SK-N-SH (cell line): Measurements from ENCODE around the gene SORCS3. TPM values are rescaled to one million over a fixed set of nuclear protein-coding genes. Genes with fewer than 3 reads are reported as not detected.

Source experiments
- CTCF ChIA-PET: fragments of 300-600, 350-600 bp; formaldehyde crosslinking; extraction: SDS; loops from one replicate; lab custom pipeline; 2021; lab: Yijun Ruan, JAX
- POLR2A ChIA-PET: fragments of 350-600 bp; sonication (Branson Sonifier 250); formaldehyde crosslinking; extraction: SDS; loops from one replicate; lab custom pipeline; 2020; ENCODE audit warnings: antibody characterized with exemption, inconsistent platforms; lab: Yijun Ruan, JAX
- DNase-seq: peaks from one replicate; pipeline ENCODE4 v3.0.0; 2012
- H2AFZ ChIP-seq: fragments of 200-600 bp; sonication (generic); 2 replicates; pipeline ENCODE4 v1.8.1; 2016; ENCODE audit warnings: antibody characterized with exemption, mild to moderate bottlenecking, low read depth
- H3F3A ChIP-seq: fragments of 200-600 bp; sonication (generic); replicated peaks from 2 replicates; pipeline ENCODE3; 2016; ENCODE audit warnings: antibody characterized with exemption, mild to moderate bottlenecking; ENCODE audit not compliant: insufficient read depth
- H3K27ac ChIP-seq, 2 experiments: fragments of 200-500 bp in 1 of 2; fragments of 200-600 bp in 1 of 2; sonication (Bioruptor generic) in 1 of 2; sonication (generic), shearing (Covaris generic) in 1 of 2; 2 replicates each; pipeline versions ENCODE4 v1.5.1 to v1.6.1; 2014 to 2016; ENCODE audit warnings: low read depth in 2 of 2, inconsistent platforms in 1 of 2, low read length in 1 of 2, mild to moderate bottlenecking in 1 of 2, mixed read lengths in 1 of 2
- H3K27me3 ChIP-seq: fragments of 200-600 bp; sonication (generic), shearing (Covaris generic); 2 replicates; pipeline ENCODE4 v1.6.1; 2016; ENCODE audit warnings: mixed run types; ENCODE audit not compliant: insufficient read depth
- H3K36me3 ChIP-seq, 2 experiments: fragments of 200-500 bp in 1 of 2; fragments of 200-600 bp in 1 of 2; sonication (Bioruptor generic) in 1 of 2; sonication (generic) in 1 of 2; replicated peaks in 1 of 2; 2 replicates each; pipeline versions ENCODE3 to v1.5.1; 2014 to 2016; ENCODE audit warnings: low read length in 1 of 2, mild to moderate bottlenecking in 1 of 2; ENCODE audit not compliant: insufficient read depth in 2 of 2, control insufficient read depth in 1 of 2
- H3K4me1 ChIP-seq, 2 experiments: fragments of 200-500 bp in 1 of 2; fragments of 200-600 bp in 1 of 2; sonication (Bioruptor generic) in 1 of 2; sonication (generic), shearing (Covaris generic) in 1 of 2; 2 replicates each; pipeline versions ENCODE4 v1.5.1 to v1.6.1; 2014 to 2016; ENCODE audit warnings: low read depth in 1 of 2, low read length in 1 of 2, mixed run types in 1 of 2; ENCODE audit not compliant: insufficient read depth in 2 of 2, control insufficient read depth in 1 of 2
- H3K4me2 ChIP-seq: fragments of 200-600 bp; sonication (generic), shearing (Covaris generic); 2 replicates; pipeline ENCODE4 v1.6.1; 2017; ENCODE audit warnings: mixed run types
- H3K4me3 ChIP-seq, 2 experiments: fragments of 200-500 bp in 1 of 2; fragments of 200-600 bp in 1 of 2; sonication (Bioruptor generic) in 1 of 2; sonication (generic), shearing (Covaris generic) in 1 of 2; 2 replicates each; pipeline versions ENCODE4 v1.5.1 to v1.8.1; 2014 to 2016; ENCODE audit warnings: low read depth in 2 of 2, inconsistent platforms in 1 of 2, low read length in 1 of 2, mild to moderate bottlenecking in 1 of 2, mixed read lengths in 1 of 2, moderate library complexity in 1 of 2
- H3K79me2 ChIP-seq: fragments of 200-600 bp; sonication (generic); 2 replicates; pipeline ENCODE4 v1.8.1; 2017; ENCODE audit warnings: mild to moderate bottlenecking; ENCODE audit not compliant: insufficient read depth
- H3K9ac ChIP-seq: fragments of 200-600 bp; sonication (generic); 2 replicates; pipeline ENCODE4 v1.6.1; 2017; ENCODE audit warnings: mixed run types
- H3K9me2 ChIP-seq: fragments of 200-600 bp; sonication (generic); 2 replicates; pipeline ENCODE4 v1.6.1; 2017; ENCODE audit warnings: mixed run types
- H3K9me3 ChIP-seq: fragments of 200-600 bp; sonication (generic); 2 replicates; pipeline ENCODE4 v1.6.1; 2017; ENCODE audit warnings: mixed run types, mild to moderate bottlenecking, moderate library complexity
- H4K20me1 ChIP-seq: fragments of 200-600 bp; sonication (generic); 2 replicates; pipeline ENCODE4 v1.6.1; 2017; ENCODE audit warnings: mild to moderate bottlenecking, mixed run types; ENCODE audit not compliant: insufficient read depth
- CHD2 ChIP-seq: fragments of 150-350 bp; IDR thresholded peaks from 2 replicates; pipeline ENCODE4 v1.6.1; 2018; ENCODE audit warnings: low read length; ENCODE audit not compliant: partially characterized antibody
- CTCF ChIP-seq: fragments of 200-600 bp; sonication (generic); IDR thresholded peaks from 2 replicates; pipeline ENCODE4 v1.6.1; 2017; ENCODE audit warnings: antibody characterized with exemption, mild to moderate bottlenecking, moderate library complexity
- ELF1 ChIP-seq: IDR thresholded peaks from 2 replicates; pipeline ENCODE4 v1.4.0; 2012
- EZH2phosphoT487 ChIP-seq: fragments of 200-600 bp; sonication (generic); IDR thresholded peaks from 2 replicates; pipeline ENCODE4 v1.6.1; 2017; ENCODE audit warnings: low read depth, mixed run types, mild to moderate bottlenecking, antibody characterized with exemption, moderate library complexity, borderline replicate concordance
- FOSL2 ChIP-seq: IDR thresholded peaks from 2 replicates; pipeline ENCODE4 v1.4.0; 2012; ENCODE audit warnings: low read depth, mild to moderate bottlenecking, moderate library complexity, borderline replicate concordance
- FOXJ3 ChIP-seq: sonication (generic); formaldehyde crosslinking; IDR thresholded peaks from 2 replicates; pipeline ENCODE4 v1.5.1; 2020; ENCODE audit warnings: mild to moderate bottlenecking, missing genetic modification reagents
- MEF2A ChIP-seq: IDR thresholded peaks from 2 replicates; pipeline ENCODE4 v1.4.0; 2012; ENCODE audit warnings: low read depth, borderline replicate concordance
- NFIC ChIP-seq: IDR thresholded peaks from 2 replicates; pipeline ENCODE4 v1.4.0; 2012; ENCODE audit warnings: borderline replicate concordance
- NRF1 ChIP-seq: IDR thresholded peaks from 2 replicates; pipeline ENCODE4 v1.6.1; 2012; ENCODE audit warnings: low read depth, mild to moderate bottlenecking, low read length
- RAD21 ChIP-seq: IDR thresholded peaks from 2 replicates; pipeline ENCODE4 v1.6.1; 2012; ENCODE audit warnings: mild to moderate bottlenecking, low read length
- RCOR1 ChIP-seq: fragments of 150-350 bp; IDR thresholded peaks from 2 replicates; pipeline ENCODE4 v1.6.1; 2017; ENCODE audit warnings: antibody characterized with exemption, low read length
- REST ChIP-seq: IDR thresholded peaks from 2 replicates; pipeline ENCODE4 v1.6.1; 2012; ENCODE audit warnings: mild to moderate bottlenecking, low read depth, low read length, moderate library complexity
- RFX5 ChIP-seq: IDR thresholded peaks from 2 replicates; pipeline ENCODE4 v1.6.1; 2012; ENCODE audit warnings: mild to moderate bottlenecking, improper control_type of control experiment, low read length
- RXRA ChIP-seq: IDR thresholded peaks from 2 replicates; pipeline ENCODE4 v1.4.0; 2012; ENCODE audit warnings: low read depth, mild to moderate bottlenecking, borderline replicate concordance
- TCF12 ChIP-seq: IDR thresholded peaks from 2 replicates; pipeline ENCODE4 v1.4.0; 2012
- USF2 ChIP-seq: fragments of 150-350 bp; IDR thresholded peaks from 2 replicates; pipeline ENCODE4 v1.6.1; 2017; ENCODE audit warnings: antibody characterized with exemption, low read length, low read depth, borderline replicate concordance
- WGBS: methylation state at CpG from one replicate; pipeline ENCODE4 v1.1.6; 2017; ENCODE audit warnings: low lambda C conversion rate; 5-methylcytosine and 5-hydroxymethylcytosine counted together
- polyA plus RNA-seq, 3 experiments: library from polyadenylated mRNA; depleted of rRNA; stranded (reverse); fragments of >200 nt; gene quantifications; 2 replicates each; pipeline ENCODE4 v1.2.3, GENCODE V29; 2012

SORCS3 gene
- polyA plus RNA-seq, 1 of the 3 experiments (the other 2 are of a cell fraction): not detected

GRCh38 chr10:105149371-105149891, 508.3 kb downstream of the SORCS3 start (continued):
- no peak for TF ChIP-seq CTCF
- TF ChIP-seq, all 33 proteins: peak for 0

- Histone ChIP-seq H3K9me2 (no peaks in the 10 kb centered on the region), H3K36me3 (no peaks in the 10 kb centered on the region), H3F3A (no peaks in the 10 kb centered on the region), H3K9me3 (no peaks in the 10 kb centered on the region), H3K4me1 (no peaks in the 10 kb centered on the region), H3K27me3 (no peaks in the 10 kb centered on the region), H3K79me2 (no peaks in the 10 kb centered on the region), H3K4me3 (no peak overlapping the region), H3K9ac (no peak overlapping the region), H2AFZ (no peak overlapping the region), H3K4me2 (no peak overlapping the region), H3K27ac (no peak overlapping the region), H4K20me1 (no peaks in the 10 kb centered on the region)
- TF ChIP-seq TCF12 (no peak), MEF2A (no peak), RCOR1 (no peak), RFX5 (no peak), USF2 (no peak), CHD2 (no peak), RAD21 (no peak), FOSL2 (no peak), NFIC (no peak)
- 23% methylated on average over 4 of the region's 4 CpGs for WGBS
- POLR2A ChIA-PET: no interaction called here
- CTCF ChIA-PET: interaction anchor here (1.3 kb wide), 1 partner anchor 24 kb away, joined by 3 read pairs; no protein-coding TSS in a partner anchor
- no peak for DNase-seq
Measured at GRCh38 chr10:105150259-105150880, 509.3 kb downstream of the SORCS3 start.

- ChIA-PET CTCF (no interaction called here), POLR2A (no interaction called here)
- 48% methylated on average over 4 of the region's 4 CpGs for WGBS
Measured at GRCh38 chr10:105154736-105155135, 513.6 kb downstream of the SORCS3 start.

More at GRCh38 chr10:105154736-105155135, 513.6 kb downstream of the SORCS3 start:
- TF ChIP-seq MEF2A (no peak), REST (no peak), RCOR1 (no peak), NFIC (no peak), ELF1 (no peak), RFX5 (no peak), NRF1 (no peak), RXRA (no peak), FOXJ3 (CRISPR knock-in tag) (no peak), EZH2phosphoT487 (no peak)
- Histone ChIP-seq H3K79me2 (no peaks in the 10 kb centered on the region), H3K9me2 (no peaks in the 10 kb centered on the region), H4K20me1 (no peaks in the 10 kb centered on the region), H2AFZ (no peak overlapping the region), H3K4me3 (no peak overlapping the region), H3K4me2 (no peak overlapping the region), H3K9me3 (no peaks in the 10 kb centered on the region), H3K27ac (no peak overlapping the region), H3K36me3 (no peaks in the 10 kb centered on the region), H3F3A (no peaks in the 10 kb centered on the region), H3K9ac (no peak overlapping the region), H3K27me3 (no peaks in the 10 kb centered on the region), H3K4me1 (no peaks in the 10 kb centered on the region)
- DNase-seq: no peak
